Transverse colon (tissue), 4 donors: Measurements from ENCODE around the gene CDC5L.

ENCODE experiments used
- CTCF ChIP-seq, 5 experiments: fragments of 200-600 bp in 3 of 5; fragments of 450-650 bp in 2 of 5; sonication (generic) in 3 of 5; IDR thresholded peaks; 1 replicate in 2 of 5; 2 replicates in 3 of 5; pipeline ENCODE4 v1.5.1; 2016 to 2017; ENCODE audit warnings: antibody characterized with exemption in 5 of 5, inconsistent platforms in 3 of 5, mild to moderate bottlenecking in 2 of 5, moderate library complexity in 1 of 5
- POLR2A ChIP-seq: fragments of 450-650 bp; IDR thresholded peaks from one replicate; pipeline ENCODE4 v1.6.1; 2016; ENCODE audit warnings: antibody characterized with exemption, mild to moderate bottlenecking, moderate library complexity
- POLR2AphosphoS5 ChIP-seq, 3 donors: sonication (generic); formaldehyde crosslinking; IDR thresholded peaks; one replicate each; pipeline ENCODE4 v1.6.1; 2016; ENCODE audit warnings: antibody characterized with exemption in 3 of 3

DNA sequence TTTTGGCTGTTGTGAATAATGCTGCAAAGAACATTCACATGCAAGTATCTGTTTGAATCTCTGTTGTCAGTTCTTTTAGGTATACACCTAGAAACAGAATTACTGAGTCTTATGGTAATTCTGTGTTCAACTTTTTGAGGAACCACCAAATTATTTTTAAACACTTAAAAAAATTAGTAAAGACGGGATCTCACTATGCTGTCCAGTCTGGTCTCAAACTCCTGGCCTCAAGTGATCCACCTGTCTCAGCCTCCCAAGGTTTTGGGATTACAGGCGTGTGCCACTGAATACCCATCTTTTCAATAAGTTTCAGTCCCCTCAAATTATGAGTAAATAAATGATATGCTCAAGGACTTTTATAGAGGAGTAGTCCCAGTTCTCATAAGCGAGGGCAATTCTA lies 27.5 kb upstream of the CDC5L start:
- TF ChIP-seq CTCF (IDR thresholded peaks at IDR 0.05) (no peak), POLR2A (no peak), POLR2AphosphoS5 (IDR thresholded peaks at IDR 0.05) (no peak)
